GM19025 (cell line): ENCODE measurements around the gene CLCNKB.

Experiments
- ATAC-seq: cut with Tn5 transposase; IDR thresholded peaks from one replicate; pipeline ENCODE4 v1.9.1; 2021; ENCODE audit warnings: mild to moderate bottlenecking, low read depth, moderate library complexity; ENCODE audit not compliant: unreplicated experiment

Gene CLCNKB

GRCh38 chr1:16091296-16091695, 47.7 kb downstream of the CLCNKB start:
- no peak for ATAC-seq

DNA sequence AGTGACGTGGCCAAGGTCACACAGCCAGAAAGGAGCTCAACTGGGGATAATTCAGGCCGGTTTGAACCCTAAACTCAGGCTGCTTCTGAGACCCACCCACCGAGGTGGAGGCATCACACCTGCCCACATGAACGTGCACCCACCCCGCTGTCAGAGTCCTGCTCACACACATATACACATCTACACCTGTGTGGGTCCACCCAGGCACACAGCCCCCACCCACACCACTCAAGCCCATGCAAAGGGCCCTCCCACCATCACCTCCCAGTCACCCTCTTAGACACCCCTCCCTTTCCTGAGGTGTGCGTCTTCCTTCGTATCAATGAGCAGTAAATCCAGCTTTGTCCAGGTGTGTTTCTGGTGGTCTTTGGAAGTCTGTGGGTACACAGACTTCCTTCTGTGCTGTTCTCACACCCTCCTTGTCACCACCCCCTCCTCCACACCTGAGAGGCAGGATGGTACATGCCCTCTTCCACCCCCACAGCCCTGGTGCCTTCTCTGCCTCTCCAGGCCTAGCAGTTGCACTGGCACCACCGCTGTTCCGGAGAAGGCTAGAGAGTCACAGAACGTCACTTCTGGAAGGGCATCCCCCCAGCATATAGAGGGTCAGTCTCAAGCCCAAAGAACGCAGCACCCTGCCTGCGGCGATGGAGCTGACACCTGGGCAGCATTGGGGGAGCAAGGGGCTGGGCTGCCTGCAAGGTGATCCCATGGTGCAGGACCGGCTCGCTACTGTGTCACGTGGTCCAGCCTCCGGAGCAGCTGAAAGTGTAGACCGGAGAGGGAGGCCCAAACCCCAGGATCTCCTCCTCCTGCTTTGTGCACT, 48.7 kb downstream of the CLCNKB start:
- ATAC-seq, result no peak

- ATAC-seq, result no peak
These were observed 49.4 kb downstream of the CLCNKB start for GRCh38 chr1:16092923-16093511.

DNA sequence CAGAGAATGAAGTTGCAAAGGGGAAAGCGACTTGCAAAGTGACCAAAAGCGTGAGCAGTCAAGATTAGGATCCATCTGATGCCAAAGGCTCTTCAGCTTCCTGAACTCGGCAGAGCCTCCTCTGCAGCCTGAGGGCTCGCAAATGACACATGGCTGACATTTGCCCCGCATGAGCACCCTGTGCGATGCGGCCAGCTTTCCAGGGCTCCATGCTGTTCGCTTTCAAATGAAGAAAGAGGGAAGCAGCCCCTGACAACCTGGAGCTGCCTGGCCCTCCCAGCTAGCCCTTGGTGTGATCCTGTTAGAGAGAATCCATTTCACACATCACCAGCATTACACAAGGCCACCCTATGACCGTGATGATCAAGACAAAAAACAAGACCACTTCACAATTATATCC, 50.0 kb downstream of the CLCNKB start:
- ATAC-seq, result no peak

DNA sequence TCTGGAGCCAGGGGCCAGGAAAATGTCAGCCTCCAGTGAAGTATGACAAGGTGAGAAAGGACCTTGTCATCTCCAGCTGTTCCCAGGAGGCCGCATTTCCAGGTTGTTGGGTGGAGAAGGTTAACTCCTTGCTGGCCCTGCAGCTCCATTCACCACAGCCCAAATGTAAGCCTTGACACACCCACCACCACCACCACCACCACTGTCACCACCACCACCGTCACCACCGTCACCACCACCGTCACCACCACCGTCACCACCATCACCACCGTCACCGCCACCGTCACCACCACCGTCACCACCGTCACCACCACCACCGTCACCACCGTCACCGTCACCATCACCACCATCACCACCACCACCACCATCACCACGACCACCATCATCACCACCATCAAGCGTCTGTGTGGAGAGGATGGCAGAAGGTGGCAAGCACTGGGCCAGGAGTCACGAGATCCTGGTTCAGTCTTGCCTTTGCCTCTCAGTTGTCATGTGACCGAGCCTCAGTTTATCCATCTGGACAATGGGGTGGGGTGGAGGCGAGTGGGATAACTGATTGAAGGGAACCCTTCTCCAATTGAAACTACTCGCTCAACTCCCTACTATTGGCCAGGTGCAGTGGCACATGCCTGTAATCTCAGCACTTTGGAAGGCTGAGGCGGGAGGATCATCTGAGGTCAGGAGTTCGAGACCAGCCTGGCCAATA, 51.0 kb downstream of the CLCNKB start:
- ATAC-seq, result no peak

DNA sequence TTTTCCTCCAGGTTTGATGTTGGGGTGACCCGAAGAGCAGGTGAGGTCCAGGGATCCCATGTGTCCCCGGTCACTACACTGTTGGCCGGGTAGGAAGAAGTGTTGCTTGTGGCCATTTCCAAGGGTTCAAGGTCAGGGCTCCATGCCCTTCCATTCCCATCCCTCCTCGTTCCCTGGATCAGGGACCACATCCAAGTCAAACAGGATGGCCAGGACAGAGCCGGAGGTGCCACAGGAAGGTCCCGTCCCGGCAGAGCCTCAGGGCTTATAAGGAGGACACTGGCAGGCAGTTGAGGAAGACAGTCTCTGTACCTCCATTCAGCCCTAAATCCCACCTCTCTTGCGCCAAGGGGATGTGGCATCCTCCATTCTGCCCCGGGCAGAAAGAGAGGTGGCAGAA, 51.9 kb downstream of the CLCNKB start:
- no peak for ATAC-seq

- no peak for ATAC-seq
These were observed 55.8 kb downstream of the CLCNKB start for GRCh38 chr1:16099412-16099811.

GRCh38 chr1:16101623-16102022, 58.0 kb downstream of the CLCNKB start:
- ATAC-seq, result no peak
